ENCODE data around the gene DCD.
"Not testable (repeated sequence)": the region's sequence is repeated elsewhere in the genome, so short reads cannot be mapped to it uniquely, and the experiment has no call there.

The DCD gene

DNA sequence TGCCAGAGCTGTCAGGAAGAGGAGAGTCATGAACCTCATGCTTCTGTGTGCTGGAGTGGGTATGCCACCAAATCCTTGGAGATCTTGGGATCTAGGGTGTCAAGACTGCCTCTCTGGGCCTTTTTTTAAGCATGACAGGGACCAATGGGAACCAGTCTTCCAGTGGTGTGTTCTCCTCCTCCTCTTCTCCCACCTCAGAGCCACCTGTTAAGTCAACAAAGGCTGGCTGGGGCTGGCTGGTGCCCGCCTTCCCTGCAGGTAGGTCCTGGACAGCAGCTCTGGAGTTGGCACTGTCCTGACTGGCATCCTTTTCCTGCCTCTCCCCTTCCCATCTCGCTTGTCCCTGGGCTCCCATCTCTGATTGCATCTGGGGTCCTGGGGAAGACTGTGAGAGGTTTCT, at the start of gene DCD:
TSS of gene DCD (minus strand) at position 101 of the 400 bp plus-strand sequence. CDS start at position 39, 62 bp downstream.
- no peak for DNase-seq

GRCh38 chr12:54697851-54698250, 49.7 kb upstream of the DCD start:
- DNase-seq, result no peak

GRCh38 chr12:54692353-54692752, 44.2 kb upstream of the DCD start:
- no peak for DNase-seq

GRCh38 chr12:54689984-54690383, 41.8 kb upstream of the DCD start:
- no peak for DNase-seq

DNA sequence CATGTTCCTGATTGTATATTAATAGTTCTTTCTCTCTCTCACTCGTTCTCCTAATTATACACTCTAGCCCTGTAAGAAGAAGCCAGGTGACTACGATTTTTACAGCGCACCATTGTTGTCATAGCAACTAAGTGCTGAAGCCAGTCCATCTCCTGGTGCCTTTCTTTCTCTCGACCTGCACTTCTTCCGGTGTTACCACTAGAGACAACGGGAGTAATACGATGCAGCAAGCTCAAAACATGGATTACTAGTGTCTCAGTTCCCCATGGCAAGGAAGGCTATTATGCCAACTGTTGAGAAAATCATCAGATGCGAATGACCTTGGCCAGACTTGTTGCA, 40.8 kb upstream of the DCD start:
- no peak for DNase-seq

GRCh38 chr12:54688309-54689033, 40.3 kb upstream of the DCD start:
- no peak for DNase-seq

GRCh38 chr12:54684636-54685630, 36.8 kb upstream of the DCD start:
- DNase-seq, result no peak

GRCh38 chr12:54683398-54683797, 35.2 kb upstream of the DCD start:
- no peak for DNase-seq

GRCh38 chr12:54682674-54683073, 34.5 kb upstream of the DCD start:
- no peak for DNase-seq

DNA sequence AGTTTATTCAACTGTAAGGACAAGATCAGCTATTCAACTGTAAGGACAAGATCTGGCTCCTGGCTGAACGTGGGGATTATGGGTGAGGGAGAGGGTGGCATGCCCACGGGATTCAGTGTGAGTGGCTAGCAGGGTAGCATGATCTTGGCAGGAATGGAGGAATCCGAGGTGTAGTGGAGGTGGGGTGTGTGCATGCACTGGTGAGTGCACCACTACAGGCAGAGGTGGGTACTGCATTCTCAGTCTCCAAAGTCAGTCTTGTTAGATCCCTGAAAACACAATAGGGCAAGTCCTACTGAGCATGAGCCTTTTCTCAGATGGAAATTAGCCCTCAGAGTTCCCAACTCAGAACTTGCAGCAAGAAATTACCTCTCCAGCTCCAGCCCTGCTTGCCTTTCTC, 32.2 kb upstream of the DCD start:
- peak; percentile 45 for DNase-seq

- no peak for DNase-seq
These were observed 30.0 kb upstream of the DCD start for GRCh38 chr12:54678131-54678530.

GRCh38 chr12:54667945-54668344, 19.8 kb upstream of the DCD start:
- no peak for DNase-seq

- DNase-seq, result no peak
These were observed 17.8 kb upstream of the DCD start for GRCh38 chr12:54666008-54666407.

DNA sequence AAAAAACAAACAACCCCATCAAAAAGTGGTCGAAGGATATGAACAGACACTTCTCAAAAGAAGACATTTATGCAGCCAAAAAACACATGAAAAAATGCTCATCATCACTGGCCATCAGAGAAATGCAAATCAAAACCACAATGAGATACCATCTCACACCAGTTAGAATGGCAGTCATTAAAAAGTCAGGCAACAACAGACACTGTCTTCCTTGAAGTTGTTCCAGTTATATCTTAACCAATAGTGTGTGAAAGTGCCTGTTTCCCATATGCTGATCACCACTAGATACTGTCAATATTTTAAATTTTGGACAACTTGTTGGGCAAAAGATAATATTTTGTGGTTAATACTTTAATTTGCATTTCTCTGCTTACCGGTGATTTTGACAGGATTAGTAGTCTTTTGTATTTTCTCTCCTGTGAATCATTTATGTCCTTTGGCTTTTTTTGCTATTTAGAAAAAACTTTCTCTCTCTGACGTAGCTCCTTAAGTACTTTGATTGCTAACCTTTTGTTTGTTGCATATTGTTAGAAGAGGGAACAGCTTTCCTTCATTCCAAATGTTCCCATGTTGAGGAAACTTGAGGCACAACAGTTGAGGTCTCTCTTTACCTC, 17.0 kb upstream of the DCD start:
- not testable (repeated sequence) for DNase-seq

DNA sequence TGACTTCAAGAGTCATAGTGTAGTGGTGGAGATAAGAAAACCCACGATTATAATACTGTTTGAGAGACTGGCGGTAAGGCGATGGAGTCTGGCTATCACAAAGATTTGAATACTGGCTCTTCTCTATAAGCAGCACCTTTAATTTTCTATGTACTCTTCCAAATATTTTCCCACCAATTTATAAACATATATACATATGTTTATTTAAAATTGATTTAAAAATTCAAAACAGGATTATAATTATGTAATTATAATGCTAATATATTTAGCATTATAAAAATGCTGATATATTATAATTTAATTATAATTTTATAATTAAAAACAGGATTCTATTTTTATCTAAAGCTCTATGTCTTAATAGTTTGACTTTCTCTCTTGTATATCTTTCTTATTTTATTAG, 15.4 kb upstream of the DCD start:
- DNase-seq, result no peak

GRCh38 chr12:54662026-54662425, 13.9 kb upstream of the DCD start:
- DNase-seq, result no peak

DNA sequence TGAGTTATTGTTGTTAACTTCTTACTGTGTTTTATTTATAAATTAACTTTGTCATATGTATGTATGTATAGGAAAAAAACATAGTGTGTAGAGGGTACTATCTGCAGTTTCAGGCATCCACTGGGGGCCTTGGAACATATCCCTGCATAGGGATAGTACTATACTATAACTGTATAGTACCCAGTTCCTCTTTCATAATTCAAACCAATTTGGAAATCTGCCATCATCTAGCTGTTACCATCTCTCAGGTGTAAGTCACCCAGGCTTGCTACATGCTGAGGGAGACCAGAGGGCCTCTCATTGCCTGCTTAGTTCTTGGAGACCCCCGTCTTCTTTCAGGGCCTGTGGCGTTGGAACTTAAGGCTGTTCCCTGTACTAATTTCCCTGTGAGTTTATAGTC, 12.9 kb upstream of the DCD start:
- no peak for DNase-seq

DNA sequence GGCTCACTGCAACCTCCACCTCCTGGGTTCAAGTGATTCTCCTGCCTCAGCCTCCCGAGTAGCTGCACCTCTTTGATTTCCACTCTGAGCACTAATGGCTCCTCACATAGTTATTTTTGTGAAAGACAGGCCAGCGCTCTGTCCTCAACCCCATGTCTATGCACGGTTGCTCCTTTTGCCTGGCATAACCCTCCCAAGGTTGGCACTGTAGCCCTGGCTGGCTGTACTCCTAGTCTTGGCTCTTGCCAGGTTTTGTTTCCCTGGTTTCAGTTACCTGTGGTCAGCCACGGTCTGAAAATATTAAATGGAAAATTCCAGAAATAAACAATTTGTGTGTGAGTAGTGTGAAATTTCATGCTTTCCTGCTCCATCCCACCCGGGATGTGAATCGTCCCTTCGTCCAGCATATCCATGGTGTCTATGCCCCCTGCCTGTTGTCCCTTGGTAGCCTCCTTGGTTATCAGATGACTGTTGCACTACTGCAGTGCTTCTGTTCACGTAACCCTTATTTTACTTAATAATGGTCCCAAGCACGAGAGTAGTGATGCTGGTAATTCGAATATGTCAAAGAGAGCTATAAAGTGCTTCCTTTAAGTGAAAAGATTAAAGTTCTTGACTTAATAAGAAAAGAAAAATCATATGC, 12.3 kb upstream of the DCD start:
- DNase-seq, result no peak

DNA sequence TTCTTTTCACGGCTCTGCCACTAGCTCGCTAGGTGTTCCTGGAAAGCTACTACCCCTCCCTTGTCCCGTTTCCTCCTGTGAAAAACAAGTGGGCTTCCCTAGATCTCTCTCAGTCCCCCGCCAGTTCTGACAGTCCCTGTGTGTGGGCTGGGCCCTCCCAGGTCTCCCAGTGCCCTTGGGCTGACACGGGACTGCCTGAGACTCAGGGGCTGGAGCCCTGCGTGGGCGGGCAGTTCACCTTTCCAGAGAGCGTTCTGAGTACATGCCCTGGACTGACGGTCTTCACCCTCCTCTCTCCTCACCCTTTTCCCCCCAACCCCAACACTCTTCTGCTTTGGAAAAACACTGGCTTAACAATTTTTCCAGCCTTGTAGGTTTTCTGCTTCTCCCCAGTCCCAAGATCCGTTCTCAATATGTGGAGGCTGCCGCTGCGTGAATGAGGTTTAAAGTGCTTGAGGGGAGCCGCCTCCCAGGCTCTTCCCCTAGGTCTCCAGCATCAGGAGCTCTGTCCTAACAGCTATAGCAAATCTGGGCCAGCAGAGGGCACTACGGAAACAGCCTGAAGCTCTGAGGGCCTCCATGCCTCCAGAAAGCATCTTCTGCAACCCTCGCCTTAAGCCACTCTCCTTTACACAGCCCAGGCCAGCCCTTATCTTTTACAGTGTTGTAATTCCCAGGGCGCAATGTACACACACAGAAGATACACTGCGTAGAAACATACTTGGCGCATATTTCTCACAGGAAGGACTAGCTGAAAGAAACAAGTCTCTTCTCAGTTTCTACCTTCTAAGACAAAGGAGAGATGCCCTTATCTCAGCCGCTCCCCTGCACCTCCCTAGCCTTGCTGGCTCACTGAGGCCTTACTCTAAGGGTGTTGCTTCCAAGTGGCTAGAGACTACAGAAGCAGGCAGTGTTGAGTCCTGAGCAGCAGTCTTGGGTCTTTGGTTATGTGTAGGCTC, 10.4 kb upstream of the DCD start:
- peak; percentile 66 for DNase-seq

DNA sequence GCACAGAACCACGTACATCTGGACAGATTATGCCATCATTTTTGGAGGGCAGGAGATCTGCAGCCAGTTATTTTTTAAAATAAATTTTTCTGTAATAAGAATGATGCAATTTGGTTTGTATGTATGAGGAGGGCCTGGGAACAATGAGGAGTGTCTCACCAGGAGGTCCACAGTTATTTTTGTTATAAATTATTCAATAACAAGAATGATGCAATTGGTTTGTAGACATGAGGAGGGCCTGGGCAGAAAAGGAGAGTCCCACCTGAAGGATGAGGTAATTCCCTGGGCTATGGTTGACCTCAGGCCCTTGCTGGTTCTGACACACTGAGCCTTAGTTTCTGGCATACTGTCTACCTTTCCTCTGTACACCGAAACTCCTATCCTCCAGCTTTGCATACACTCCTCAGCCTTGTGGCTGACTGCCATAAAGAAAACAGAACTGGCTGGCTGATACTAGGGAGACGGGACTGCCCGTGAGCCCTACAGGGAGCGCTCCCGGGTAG, 9.0 kb upstream of the DCD start:
- DNase-seq, result no peak

DNA sequence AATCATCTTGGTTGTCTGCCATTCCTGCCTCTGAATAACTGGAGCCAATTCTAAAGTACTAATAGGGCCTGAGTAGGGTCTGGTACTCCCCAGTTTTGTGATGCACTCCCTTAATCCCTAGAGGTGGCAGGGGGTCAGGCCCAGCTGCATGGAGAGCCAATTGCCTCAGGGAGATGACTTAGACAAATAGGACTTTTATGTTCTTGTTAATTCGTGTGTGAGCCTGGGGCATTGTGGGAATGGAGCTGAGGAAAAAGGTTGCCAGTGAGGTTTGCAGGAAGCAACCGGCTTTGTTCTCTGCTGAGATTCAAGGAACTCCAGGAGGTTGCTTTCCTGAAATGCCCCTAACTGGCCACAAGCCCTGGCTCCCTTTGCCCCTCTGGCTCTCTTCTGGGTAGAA, 6.8 kb upstream of the DCD start:
- no peak for DNase-seq

- no peak for DNase-seq
These were observed 4.9 kb upstream of the DCD start for GRCh38 chr12:54653025-54653424.
